GM18951 (cell line): ENCODE data around the gene B9D2.
"Not testable (repeated sequence)": the region's sequence is repeated elsewhere in the genome, so short reads cannot be mapped to it uniquely, and the experiment has no call there.

Source experiments
- POLR2A ChIP-seq: IDR thresholded peaks from 4 replicates; pipeline ENCODE4 v1.6.1; 2011; ENCODE audit warnings: mild to moderate bottlenecking; ENCODE audit not compliant: insufficient read length, insufficient read depth; ENCODE audit errors: extremely low read depth
- in situ Hi-C: fragments of 300-500 bp; cut with MboI; formaldehyde crosslinking; loops from one replicate; pipeline ENCODE4 v1.12.0; 2022; ENCODE audit warnings: low sequenced_read_pairs, mixed read lengths, inconsistent platforms; ENCODE audit not compliant: unreplicated experiment

The B9D2 gene

GRCh38 chr19:41355802-41356201 lies 8.1 kb downstream of the B9D2 start:
- in situ Hi-C loops = no loop called here
- no peak for TF ChIP-seq POLR2A

- in situ Hi-C loops = no loop called here
- TF ChIP-seq POLR2A = no peak
Observed at GRCh38 chr19:41355035-41355434, 8.9 kb downstream of the B9D2 start.

- TF ChIP-seq POLR2A = no peak
- in situ Hi-C loops = no loop called here
Observed at GRCh38 chr19:41354343-41354953, 9.5 kb downstream of the B9D2 start.

- in situ Hi-C loops = no loop called here
- peak; percentile 98 for TF ChIP-seq POLR2A
Observed at GRCh38 chr19:41353466-41354342, 10.2 kb downstream of the B9D2 start, which contains the start of gene TGFB1. Gene TGFB1 (minus strand): TSS chr19:41353922. CDS start chr19:41353044, 878 bp downstream.

GRCh38 chr19:41352609-41353465 lies 11.1 kb downstream of the B9D2 start:
- in situ Hi-C loops = no loop called here

GRCh38 chr19:41352279-41352608 lies 11.7 kb downstream of the B9D2 start:
- no peak for TF ChIP-seq POLR2A
- in situ Hi-C loops = no loop called here

More at GRCh38 chr19:41352609-41353465, 11.1 kb downstream of the B9D2 start:
- TF ChIP-seq POLR2A = peak; percentile 55

- in situ Hi-C loops = no loop called here
- TF ChIP-seq POLR2A = peak; percentile 74
Observed at GRCh38 chr19:41351339-41352245, 12.4 kb downstream of the B9D2 start.

- in situ Hi-C loops = no loop called here
- no peak for TF ChIP-seq POLR2A
Observed at GRCh38 chr19:41350735-41351338, 13.1 kb downstream of the B9D2 start.

GRCh38 chr19:41346916-41347315 lies 17.0 kb downstream of the B9D2 start:
- in situ Hi-C loops = not testable (repeated sequence)

GRCh38 chr19:41344162-41344561 lies 19.8 kb downstream of the B9D2 start:
- in situ Hi-C loops = no loop called here

GRCh38 chr19:41341669-41342490 lies 22.1 kb downstream of the B9D2 start:
- no peak for TF ChIP-seq POLR2A
- in situ Hi-C loops = no loop called here

More at GRCh38 chr19:41344162-41344561, 19.8 kb downstream of the B9D2 start:
- TF ChIP-seq POLR2A = no peak
